Tibial nerve (tissue), 4 donors: ENCODE measurements around the gene ZSCAN30. TPM values are rescaled to one million over a fixed set of nuclear protein-coding genes. Genes with fewer than 3 reads are reported as not detected.

Experiments used
- DNase-seq, 2 donors: peaks; one replicate each; pipeline ENCODE4 v3.0.0-alpha.2; 2019; ENCODE audit warnings: low spot score in 2 of 2
- H3K27ac ChIP-seq, 4 donors: fragments of 200-600 bp; sonication (generic) in 3 of 4; one replicate each; pipeline ENCODE4 v1.5.1; 2017 to 2019; ENCODE audit warnings: mild to moderate bottlenecking in 1 of 4
- H3K27me3 ChIP-seq, 2 donors: fragments of 200-600 bp; sonication (generic) in 1 of 2; one replicate each; pipeline versions ENCODE4 v1.5.1 to v1.6.0; 2017 to 2019
- H3K36me3 ChIP-seq, 3 donors: fragments of 200-600 bp; sonication (generic); one replicate each; pipeline ENCODE4 v1.5.1; 2018 to 2019
- H3K4me1 ChIP-seq, 4 donors: fragments of 200-600 bp; sonication (generic) in 3 of 4; one replicate each; pipeline ENCODE4 v1.5.1; 2017 to 2019
- H3K4me3 ChIP-seq, 4 donors: fragments of 200-600 bp; sonication (generic) in 3 of 4; one replicate each; pipeline ENCODE4 v1.5.1; 2017 to 2019; ENCODE audit warnings: mild to moderate bottlenecking in 1 of 4, moderate library complexity in 1 of 4
- H3K9me3 ChIP-seq, 4 donors: fragments of 200-600 bp; sonication (generic) in 3 of 4; one replicate each; pipeline ENCODE4 v1.5.1; 2017 to 2019
- CTCF ChIP-seq, 5 experiments: fragments of 200-600 bp in 3 of 5; fragments of 450-650 bp in 2 of 5; sonication (generic) in 3 of 5; IDR thresholded peaks; one replicate each; pipeline ENCODE4 v1.5.1; 2016 to 2019; ENCODE audit warnings: antibody characterized with exemption in 5 of 5, mild to moderate bottlenecking in 3 of 5, moderate library complexity in 2 of 5
- EP300 ChIP-seq, 2 donors: sonication (generic); formaldehyde crosslinking; IDR thresholded peaks; one replicate each; pipeline ENCODE4 v1.6.1; 2017; ENCODE audit warnings: antibody characterized with exemption in 2 of 2, mild to moderate bottlenecking in 1 of 2
- POLR2A ChIP-seq, 2 donors: fragments of 450-650 bp; IDR thresholded peaks; one replicate each; pipeline ENCODE4 v1.6.1; 2017; ENCODE audit warnings: antibody characterized with exemption in 2 of 2, mild to moderate bottlenecking in 2 of 2, moderate library complexity in 2 of 2
- WGBS, 2 donors: methylation state at CpG; one replicate each; pipeline ENCODE4 v1.1.5; 2018; 5-methylcytosine and 5-hydroxymethylcytosine counted together
- total RNA-seq, 4 donors: library from RNA; depleted of rRNA; stranded (reverse); fragments of >200 nt; gene quantifications; one replicate each; pipeline ENCODE4 v1.1.0, GENCODE V29; 2016

Gene ZSCAN30
- total RNA-seq, 4 donors from 2014 or later, result 26.6 to 46.7 (median 32.5) TPM

- 77 to 88% methylated on average over 3 of the region's 3 CpGs for WGBS, 2 donors
Observed at GRCh38 chr18:35322486-35323458, 32.7 kb upstream of the ZSCAN30 start.

GRCh38 chr18:35311496-35311895 lies 21.5 kb upstream of the ZSCAN30 start:
- H3K36me3 ChIP-seq, result peaks cover 0 to 53% (median 4%) of the 10 kb centered on the region in 3 donors
- H3K9me3 ChIP-seq, result peaks cover 0 to 91% (median 41%) of the 10 kb centered on the region in 4 donors
- WGBS, 2 donors, result 34 to 48% methylated on average over 2 of the region's 2 CpGs
- DNase-seq, result no peak
- no peak for TF ChIP-seq CTCF (IDR thresholded peaks at IDR 0.05)
- no peak for TF ChIP-seq POLR2A (IDR thresholded peaks at IDR 0.05)
- no peak for TF ChIP-seq EP300 (IDR thresholded peaks at IDR 0.05)
- H3K27me3 ChIP-seq, result no peaks in the 10 kb centered on the region
- no peak overlapping the region for H3K27ac ChIP-seq
- H3K4me1 ChIP-seq, result no peaks in the 10 kb centered on the region
- no peak overlapping the region for H3K4me3 ChIP-seq

More at GRCh38 chr18:35322486-35323458, 32.7 kb upstream of the ZSCAN30 start:
- Histone ChIP-seq H3K36me3 (no peaks in the 10 kb centered on the region), H3K9me3 (peaks cover 0 to 2% (median 0%) of the 10 kb centered on the region in 4 donors), H3K4me1 (no peaks in the 10 kb centered on the region), H3K27me3 (no peaks in the 10 kb centered on the region), H3K27ac (no peak overlapping the region), H3K4me3 (no peak overlapping the region)
- TF ChIP-seq POLR2A (IDR thresholded peaks at IDR 0.05) (no peak), CTCF (IDR thresholded peaks at IDR 0.05) (no peak), EP300 (IDR thresholded peaks at IDR 0.05) (no peak)
- no peak for DNase-seq

DNA sequence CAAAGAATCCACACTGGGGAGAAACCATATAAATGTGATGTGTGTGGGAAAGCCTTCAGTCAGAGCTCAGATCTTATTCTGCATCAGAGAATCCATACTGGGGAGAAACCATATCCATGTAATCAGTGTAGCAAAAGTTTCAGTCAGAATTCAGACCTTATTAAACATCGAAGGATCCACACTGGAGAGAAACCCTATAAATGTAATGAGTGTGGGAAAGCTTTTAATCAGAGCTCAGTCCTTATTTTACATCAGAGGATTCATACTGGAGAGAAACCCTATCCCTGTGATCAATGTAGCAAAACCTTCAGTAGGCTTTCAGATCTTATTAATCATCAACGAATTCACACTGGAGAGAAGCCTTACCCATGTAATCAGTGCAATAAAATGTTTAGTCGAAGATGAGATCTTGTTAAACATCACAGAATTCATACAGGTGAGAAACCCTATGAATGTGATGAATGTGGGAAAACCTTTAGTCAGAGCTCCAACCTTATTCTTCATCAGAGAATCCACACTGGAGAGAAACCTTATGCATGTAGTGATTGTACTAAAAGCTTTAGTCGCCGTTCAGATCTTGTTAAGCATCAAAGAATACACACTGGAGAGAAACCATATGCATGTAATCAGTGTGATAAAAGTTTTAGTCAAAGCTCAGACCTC lies 16.7 kb upstream of the ZSCAN30 start:
- 98% methylated on average over 5 of the region's 5 CpGs for WGBS, 2 donors
- Histone ChIP-seq H3K4me1 (no peaks in the 10 kb centered on the region), H3K27me3 (no peaks in the 10 kb centered on the region), H3K9me3 (peaks cover 4 to 100% (median 49%) of the 10 kb centered on the region in 4 donors), H3K27ac (no peak overlapping the region), H3K36me3 (peaks cover 3 to 98% (median 4%) of the 10 kb centered on the region in 3 donors), H3K4me3 (no peak overlapping the region)
- no peak for DNase-seq
- TF ChIP-seq CTCF (IDR thresholded peaks at IDR 0.05) (no peak), EP300 (IDR thresholded peaks at IDR 0.05) (no peak), POLR2A (IDR thresholded peaks at IDR 0.05) (no peak)

DNA sequence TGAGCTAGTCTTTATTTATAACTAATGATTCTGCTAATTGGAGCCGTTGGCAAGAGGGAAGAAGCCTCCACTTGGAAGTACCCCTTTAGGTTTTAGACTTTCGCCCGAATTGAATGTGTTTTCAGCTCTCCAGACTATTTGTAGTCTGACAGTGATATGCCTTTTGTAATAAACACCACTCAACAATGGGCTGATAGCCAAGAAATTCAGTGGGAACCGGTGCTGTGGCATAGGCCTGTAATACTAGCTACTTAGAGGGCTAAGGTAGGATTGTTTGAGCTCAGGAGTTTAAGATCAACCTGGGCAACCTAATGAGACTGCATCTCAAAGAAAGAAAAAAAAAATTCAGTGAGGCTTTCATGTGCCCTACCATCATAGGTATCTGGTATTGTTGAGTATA lies 13.6 kb upstream of the ZSCAN30 start:
- no peak overlapping the region for H3K4me3 ChIP-seq
- H3K27me3 ChIP-seq, result no peaks in the 10 kb centered on the region
- H3K27ac ChIP-seq, result no peak overlapping the region
- no peaks in the 10 kb centered on the region for H3K4me1 ChIP-seq
- H3K36me3 ChIP-seq, result peaks cover 3 to 100% (median 4%) of the 10 kb centered on the region in 3 donors
- TF ChIP-seq POLR2A (IDR thresholded peaks at IDR 0.05) (no peak), CTCF (IDR thresholded peaks at IDR 0.05) (no peak), EP300 (IDR thresholded peaks at IDR 0.05) (no peak)
- no peak for DNase-seq
- peaks cover 4 to 99% (median 45%) of the 10 kb centered on the region in 4 donors for H3K9me3 ChIP-seq
- 97 to 98% methylated on average over 4 of the region's 4 CpGs for WGBS, 2 donors
